ENCODE data around the gene GNMT.
A peak's percentile ranks its signal among the peaks of the same experiment; 100 is the strongest.

Gene GNMT

DNA sequence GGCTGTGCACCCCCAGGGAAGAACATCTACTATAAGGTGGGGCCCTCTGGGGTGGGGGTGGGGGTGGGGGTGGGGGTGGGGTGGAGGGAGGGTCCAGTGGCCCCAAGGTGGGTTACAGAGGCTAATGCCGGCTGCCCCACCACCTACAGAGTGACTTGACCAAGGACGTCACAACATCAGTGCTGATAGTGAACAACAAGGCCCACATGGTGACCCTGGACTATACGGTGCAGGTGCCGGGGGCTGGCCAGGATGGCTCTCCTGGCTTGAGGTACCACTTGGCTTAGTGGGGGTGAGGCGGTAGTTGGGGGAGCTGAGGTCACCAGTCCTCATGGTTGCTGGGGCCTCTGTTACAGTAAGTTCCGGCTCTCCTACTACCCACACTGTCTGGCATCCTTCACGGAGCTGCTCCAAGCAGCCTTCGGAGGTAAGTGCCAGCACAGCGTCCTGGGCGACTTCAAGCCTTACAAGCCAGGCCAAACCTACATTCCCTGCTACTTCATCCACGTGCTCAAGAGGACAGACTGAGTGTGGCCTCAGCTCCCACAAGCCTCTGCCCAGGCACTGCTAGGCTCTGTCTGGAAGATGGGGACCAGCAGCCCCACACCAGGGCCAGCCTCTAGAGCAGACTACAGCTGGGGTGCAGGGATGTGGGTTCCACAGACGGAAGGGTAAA lies 2.8 kb downstream of the GNMT start:
- no peak overlapping the region for H3K27ac ChIP-seq
- TF ChIP-seq, protein P1, sequence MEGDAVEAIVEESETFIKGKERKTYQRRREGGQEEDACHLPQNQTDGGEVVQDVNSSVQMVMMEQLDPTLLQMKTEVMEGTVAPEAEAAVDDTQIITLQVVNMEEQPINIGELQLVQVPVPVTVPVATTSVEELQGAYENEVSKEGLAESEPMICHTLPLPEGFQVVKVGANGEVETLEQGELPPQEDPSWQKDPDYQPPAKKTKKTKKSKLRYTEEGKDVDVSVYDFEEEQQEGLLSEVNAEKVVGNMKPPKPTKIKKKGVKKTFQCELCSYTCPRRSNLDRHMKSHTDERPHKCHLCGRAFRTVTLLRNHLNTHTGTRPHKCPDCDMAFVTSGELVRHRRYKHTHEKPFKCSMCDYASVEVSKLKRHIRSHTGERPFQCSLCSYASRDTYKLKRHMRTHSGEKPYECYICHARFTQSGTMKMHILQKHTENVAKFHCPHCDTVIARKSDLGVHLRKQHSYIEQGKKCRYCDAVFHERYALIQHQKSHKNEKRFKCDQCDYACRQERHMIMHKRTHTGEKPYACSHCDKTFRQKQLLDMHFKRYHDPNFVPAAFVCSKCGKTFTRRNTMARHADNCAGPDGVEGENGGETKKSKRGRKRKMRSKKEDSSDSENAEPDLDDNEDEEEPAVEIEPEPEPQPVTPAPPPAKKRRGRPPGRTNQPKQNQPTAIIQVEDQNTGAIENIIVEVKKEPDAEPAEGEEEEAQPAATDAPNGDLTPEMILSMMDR (conservative IDR thresholded peaks at IDR 0.05): no peak

DNA sequence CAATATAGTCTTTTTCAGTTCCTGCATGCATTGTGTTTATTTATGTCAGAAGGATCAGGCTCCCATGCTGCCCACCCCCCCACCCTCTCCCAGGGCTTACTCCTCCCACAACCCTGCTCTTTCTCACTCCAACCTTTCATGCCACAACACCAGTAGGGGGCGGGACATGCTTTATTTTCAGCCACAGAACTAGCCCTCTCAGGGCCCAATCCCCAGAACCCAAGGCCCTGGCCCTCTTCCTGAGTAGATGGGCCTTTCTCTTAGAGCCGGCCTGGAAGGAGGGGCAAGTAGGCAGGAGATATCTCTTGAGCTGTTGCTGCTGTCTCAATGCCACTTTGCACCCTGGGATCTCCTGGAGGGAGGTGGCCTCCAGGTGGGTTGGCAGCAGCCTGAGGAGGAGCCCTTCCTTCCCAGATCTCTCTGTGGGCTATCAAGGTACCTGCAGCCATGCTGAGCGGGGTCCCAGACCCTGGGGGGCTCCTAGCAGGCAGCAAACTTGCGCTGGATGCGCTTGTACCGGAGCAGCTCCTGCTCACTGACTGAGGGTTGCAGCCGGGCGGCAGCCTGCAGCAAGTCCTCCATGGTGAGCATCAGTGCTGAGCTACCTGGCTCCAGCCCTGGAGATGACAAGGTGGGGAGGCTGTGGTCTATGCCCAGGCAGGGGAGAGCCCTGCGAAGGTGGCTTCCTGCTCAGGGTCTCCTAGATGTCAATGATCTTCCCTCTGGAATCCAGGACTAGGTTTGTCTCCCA lies 3.5 kb downstream of the GNMT start:
- TF ChIP-seq, protein P1 (conservative IDR thresholded peaks at IDR 0.05): peak; percentile 27
- H3K27ac ChIP-seq: no peak overlapping the region

DNA sequence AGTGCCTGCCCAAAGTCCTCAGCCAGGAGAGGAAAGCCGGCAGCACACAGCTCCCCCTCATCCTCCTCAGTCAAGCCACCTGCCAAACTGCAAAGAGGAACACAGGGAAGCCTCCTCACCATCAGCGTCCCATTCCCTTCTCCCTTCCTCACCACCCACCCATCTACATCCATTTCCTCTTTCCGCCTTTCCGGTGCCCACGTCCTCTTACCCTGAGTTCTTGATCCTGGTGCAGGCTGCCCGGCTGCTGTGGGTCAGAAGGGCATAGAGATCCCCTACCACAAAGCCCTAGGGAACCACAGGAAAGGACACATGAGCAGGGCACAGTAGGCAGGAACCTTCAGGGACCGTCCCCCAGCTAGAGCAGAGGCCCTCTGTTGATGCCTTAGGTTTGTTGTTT lies 6.0 kb downstream of the GNMT start:
- TF ChIP-seq, protein P1 (conservative IDR thresholded peaks at IDR 0.05): no peak
- no peak overlapping the region for H3K27ac ChIP-seq

DNA sequence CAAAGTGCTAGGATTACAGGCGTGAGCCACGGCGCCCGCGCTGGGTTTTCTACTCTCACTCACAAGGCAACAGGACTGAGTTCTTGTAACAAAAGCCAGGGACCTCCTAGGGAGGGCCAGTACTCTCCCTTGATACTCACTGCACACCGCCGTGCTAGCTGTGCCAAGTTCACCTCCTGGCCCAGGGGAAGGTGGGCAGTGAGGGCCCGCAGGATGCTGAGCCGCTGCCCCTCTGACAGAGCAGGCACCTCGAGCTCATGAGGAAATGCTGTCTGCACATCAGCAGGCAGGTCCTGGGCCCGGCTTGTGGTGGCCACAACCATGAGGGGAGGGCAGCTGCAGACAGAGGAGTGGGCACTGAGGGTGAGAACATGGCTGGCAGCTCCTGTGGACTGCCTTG lies 6.7 kb downstream of the GNMT start:
- TF ChIP-seq, protein P1 (conservative IDR thresholded peaks at IDR 0.05): no peak
- H3K27ac ChIP-seq: no peak overlapping the region

DNA sequence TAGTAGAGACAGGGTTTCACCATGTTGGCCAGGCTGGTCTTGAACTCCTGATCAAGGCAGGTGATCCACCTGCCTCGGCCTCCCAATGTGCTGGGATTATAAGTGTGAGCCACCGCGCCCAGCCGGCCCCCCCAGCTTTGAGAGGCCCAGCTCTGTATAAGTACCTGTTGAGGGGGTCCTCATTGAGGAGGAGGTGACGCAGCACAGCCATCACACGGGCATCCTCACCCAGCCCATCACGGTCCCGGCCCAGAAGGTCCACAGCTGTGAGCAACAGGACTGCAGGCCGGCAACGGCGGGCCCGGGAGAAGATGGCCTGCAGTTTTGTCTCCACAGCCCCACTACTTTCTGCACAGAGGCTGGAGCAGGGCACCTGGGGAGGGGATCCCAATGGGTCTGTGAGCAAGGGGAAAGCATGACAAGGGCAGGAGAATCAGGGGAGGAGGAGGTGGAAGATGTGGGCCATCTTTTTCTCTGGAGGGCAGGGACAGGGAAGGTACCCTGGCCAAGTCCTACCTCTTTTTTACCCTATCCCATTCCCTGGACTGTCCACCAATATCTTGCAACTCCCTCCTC lies 7.7 kb downstream of the GNMT start:
- TF ChIP-seq, protein P1 (conservative IDR thresholded peaks at IDR 0.05): no peak
- H3K27ac ChIP-seq: no peak overlapping the region

DNA sequence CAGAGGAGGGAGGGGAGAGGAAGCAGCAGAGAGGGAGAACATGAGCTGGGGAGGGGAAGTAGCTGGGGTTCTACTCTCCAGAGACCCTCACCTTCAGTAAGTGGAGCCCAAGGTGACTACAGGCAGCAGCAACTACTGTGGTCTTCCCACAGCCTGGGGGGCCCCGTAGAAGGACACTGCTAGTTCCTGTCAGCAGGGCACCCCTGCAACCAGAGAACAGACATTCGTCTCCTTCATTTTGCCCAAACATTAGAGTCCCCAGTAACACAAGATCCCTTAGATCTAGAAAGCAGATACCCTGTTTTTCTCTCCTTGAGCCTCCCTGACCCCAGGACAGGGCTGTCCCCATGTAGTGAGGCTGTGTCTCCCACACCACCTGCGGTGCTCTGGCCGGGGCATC lies 8.2 kb downstream of the GNMT start:
- no peak overlapping the region for H3K27ac ChIP-seq
- TF ChIP-seq, protein P1 (conservative IDR thresholded peaks at IDR 0.05): no peak

DNA sequence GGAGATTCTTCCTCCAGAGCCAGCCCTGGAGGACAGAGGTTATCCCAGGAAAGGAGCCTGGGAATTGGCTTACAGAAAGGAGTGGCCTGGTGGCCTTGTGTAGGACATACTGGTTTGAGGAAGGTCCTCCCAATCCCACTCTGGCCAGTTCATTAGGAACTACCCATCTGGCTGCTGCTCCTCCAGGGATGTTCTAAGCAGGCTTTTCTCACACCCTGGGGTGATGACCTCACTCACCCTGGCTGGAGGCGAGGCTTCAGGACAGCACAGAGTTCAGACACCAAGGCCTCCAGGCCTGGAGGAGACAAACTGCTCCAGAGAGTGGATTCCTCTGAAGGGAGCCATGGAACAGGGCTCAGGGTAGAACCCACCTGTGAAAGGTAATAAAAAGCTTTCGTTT lies 8.9 kb downstream of the GNMT start:
- TF ChIP-seq, protein P1 (conservative IDR thresholded peaks at IDR 0.05): no peak
- H3K27ac ChIP-seq: no peak overlapping the region

Measured in VCaP (cell line).